HCT116 (cell line): ENCODE measurements around the gene TSC22D3. TPM values are rescaled to one million over a fixed set of nuclear protein-coding genes. Genes with fewer than 3 reads are reported as not detected.

Source experiments
- ATAC-seq: fragments of 200-7000 bp; cut with Tn5 transposase; 2 replicates; pipeline ENCODE4 v1.9.1; 2020; ENCODE audit warnings: mild to moderate bottlenecking, moderate library complexity
- BruUV-seq: library from RNA; stranded (reverse); fragments of 400-500 nt; replicated peaks from 2 replicates; lab custom pipeline; 2021; lab: Mats Ljungman, UMichigan
- CTCF ChIA-PET: fragments of 300-600 bp; sonication (Branson Sonifier 250); formaldehyde crosslinking; loops from one replicate; lab custom pipeline; 2021; ENCODE audit warnings: antibody characterized with exemption; lab: Charles Lee
- POLR2A ChIA-PET: fragments of 300-600, 350-600 bp; sonication (Branson Sonifier 250); formaldehyde crosslinking; loops from one replicate; lab custom pipeline; 2021; ENCODE audit warnings: antibody characterized with exemption; lab: Charles Lee
- RAD21 ChIA-PET, 2 experiments: fragments of 300-600 bp; sonication (Branson Sonifier 250); formaldehyde crosslinking; loops; one replicate each; lab custom pipeline; 2023; ENCODE audit warnings: low total read pairs in 2 of 2; ENCODE audit not compliant: uncharacterized antibody in 2 of 2, unreplicated experiment in 2 of 2, low non-redundant PET in 1 of 2; lab: Charles Lee
- DNase-seq: peaks from one replicate; pipeline ENCODE4 v3.0.0-alpha.2; 2010; ENCODE audit warnings: low read depth, low spot score
- H2AFZ ChIP-seq: fragments of 200-600 bp; shearing (Covaris generic), sonication (generic); 2 replicates; pipeline ENCODE4 v1.6.1; 2017; ENCODE audit warnings: low read depth, mixed run types, mixed read lengths, antibody characterized with exemption, low read length; ENCODE audit not compliant: poor library complexity, severe bottlenecking
- H3K27ac ChIP-seq: 2 replicates; pipeline ENCODE4 v1.5.1; 2012; ENCODE audit warnings: low read depth, low read length
- H3K27me3 ChIP-seq: fragments of 200-600 bp; sonication (generic); 2 replicates; pipeline ENCODE4 v1.6.1; 2016; ENCODE audit warnings: mixed run types, low read length, mixed read lengths; ENCODE audit not compliant: insufficient read depth
- H3K36me3 ChIP-seq, 2 experiments: fragments of 200-500 bp in 1 of 2; fragments of 200-600 bp in 1 of 2; sonication (Bioruptor generic) in 1 of 2; sonication (generic) in 1 of 2; 2 replicates each; pipeline versions ENCODE4 v1.5.1 to v1.6.1; 2014 to 2016; ENCODE audit warnings: low read length in 2 of 2, inconsistent platforms in 1 of 2, mixed read lengths in 1 of 2, mixed run types in 1 of 2; ENCODE audit not compliant: insufficient read depth in 2 of 2, control insufficient read depth in 1 of 2
- H3K4me1 ChIP-seq, 2 experiments: fragments of 200-600 bp in 1 of 2; sonication (generic) in 1 of 2; 2 replicates each; pipeline versions ENCODE4 v1.5.1 to v1.6.1; 2012 to 2017; ENCODE audit warnings: low read length in 2 of 2, inconsistent platforms in 1 of 2, mild to moderate bottlenecking in 1 of 2, mixed read lengths in 1 of 2, mixed run types in 1 of 2, moderate library complexity in 1 of 2; ENCODE audit not compliant: insufficient read depth in 2 of 2, control insufficient read depth in 1 of 2
- H3K4me2 ChIP-seq: fragments of 200-600 bp; sonication (generic); 2 replicates; pipeline ENCODE4 v1.6.1; 2017; ENCODE audit warnings: mixed run types, low read length, mixed read lengths
- H3K4me3 ChIP-seq, 2 experiments: fragments of 200-600 bp in 1 of 2; sonication (generic) in 1 of 2; replicated peaks in 1 of 2; 2 replicates each; pipeline ENCODE4 v1.5.1; 2011 to 2016; ENCODE audit warnings: low read length in 2 of 2, control low read depth in 1 of 2, low read depth in 1 of 2, mild to moderate bottlenecking in 1 of 2, mixed read lengths in 1 of 2, mixed run types in 1 of 2
- H3K79me2 ChIP-seq: fragments of 200-600 bp; sonication (generic); 2 replicates; pipeline ENCODE4 v1.6.1; 2017; ENCODE audit warnings: mild to moderate bottlenecking, mixed run types, low read length, moderate library complexity, mixed read lengths; ENCODE audit not compliant: insufficient read depth
- H3K9ac ChIP-seq: fragments of 200-600 bp; sonication (generic); 2 replicates; pipeline ENCODE4 v1.6.1; 2016; ENCODE audit warnings: low read length, mixed read lengths
- H3K9me2 ChIP-seq: fragments of 200-600 bp; sonication (generic), shearing (Covaris generic); 2 replicates; pipeline ENCODE4 v1.6.1; 2017; ENCODE audit warnings: mixed run types, mild to moderate bottlenecking, moderate library complexity; ENCODE audit not compliant: insufficient read depth
- H3K9me3 ChIP-seq, 2 experiments: fragments of 200-500 bp in 1 of 2; fragments of 200-600 bp in 1 of 2; sonication (Bioruptor generic) in 1 of 2; sonication (generic) in 1 of 2; 2 replicates each; pipeline ENCODE4 v1.6.1; 2014 to 2017; ENCODE audit warnings: low read length in 2 of 2, mixed read lengths in 2 of 2, inconsistent platforms in 1 of 2, low read depth in 1 of 2, mild to moderate bottlenecking in 1 of 2, mixed run types in 1 of 2, moderate library complexity in 1 of 2; ENCODE audit not compliant: control insufficient read depth in 1 of 2, insufficient read depth in 1 of 2
- H4K20me1 ChIP-seq: fragments of 200-600 bp; sonication (generic), shearing (Covaris generic); 2 replicates; pipeline ENCODE4 v1.6.1; 2017; ENCODE audit warnings: mixed run types, mild to moderate bottlenecking, moderate library complexity; ENCODE audit not compliant: insufficient read depth
- ATF3 ChIP-seq: IDR thresholded peaks from 2 replicates; pipeline ENCODE4 v1.6.1; 2012
- CBX3 ChIP-seq: IDR thresholded peaks from 2 replicates; pipeline ENCODE4 v1.6.1; 2012; ENCODE audit warnings: low read depth
- CEBPB ChIP-seq: IDR thresholded peaks from 2 replicates; pipeline ENCODE4 v1.6.1; 2012; ENCODE audit warnings: low read depth
- CTCF ChIP-seq, 3 experiments: fragments of 200-600 bp in 1 of 3; sonication (generic) in 1 of 3; IDR thresholded peaks in 2 of 3; conservative IDR thresholded peaks in 1 of 3; 2 replicates each; pipeline ENCODE4 v1.5.1; 2012 to 2017; ENCODE audit warnings: low read depth in 2 of 3, low read length in 2 of 3, antibody characterized with exemption in 1 of 3, borderline replicate concordance in 1 of 3, control low read depth in 1 of 3, mild to moderate bottlenecking in 1 of 3, mixed read lengths in 1 of 3, mixed run types in 1 of 3, moderate library complexity in 1 of 3; ENCODE audit not compliant: insufficient read depth in 1 of 3
- ELF1 ChIP-seq: IDR thresholded peaks from 2 replicates; pipeline ENCODE4 v1.6.1; 2012; ENCODE audit warnings: low read depth, borderline replicate concordance
- EZH2 ChIP-seq: fragments of 200-600 bp; sonication (generic); IDR thresholded peaks from 2 replicates; pipeline ENCODE4 v1.6.1; 2017; ENCODE audit warnings: antibody characterized with exemption, mixed run types
- EZH2phosphoT487 ChIP-seq: fragments of 200-600 bp; IDR thresholded peaks from 2 replicates; pipeline ENCODE4 v1.6.1; 2018; ENCODE audit warnings: antibody characterized with exemption, borderline replicate concordance
- FOSL1 ChIP-seq: IDR thresholded peaks from 2 replicates; pipeline ENCODE4 v1.6.1; 2012; ENCODE audit warnings: low read depth
- JUND ChIP-seq: IDR thresholded peaks from 2 replicates; pipeline ENCODE4 v1.6.1; 2012
- MAX ChIP-seq: IDR thresholded peaks from 2 replicates; pipeline ENCODE4 v1.6.1; 2012
- POLR2A ChIP-seq: IDR thresholded peaks from 2 replicates; pipeline ENCODE4 v1.7.0; 2011; ENCODE audit warnings: borderline replicate concordance; ENCODE audit not compliant: insufficient read depth, insufficient read length; ENCODE audit errors: extremely low read depth
- POLR2AphosphoS5 ChIP-seq: IDR thresholded peaks from 2 replicates; pipeline ENCODE4 v1.6.1; 2011; ENCODE audit warnings: mild to moderate bottlenecking, low read depth, low read length, moderate library complexity
- RAD21 ChIP-seq: IDR thresholded peaks from 2 replicates; pipeline ENCODE4 v1.6.1; 2012; ENCODE audit warnings: low read depth, mild to moderate bottlenecking
- REST ChIP-seq: IDR thresholded peaks from 2 replicates; pipeline ENCODE4 v1.6.1; 2012; ENCODE audit warnings: low read depth
- SIN3A ChIP-seq: IDR thresholded peaks from 2 replicates; pipeline ENCODE4 v1.6.1; 2012; ENCODE audit warnings: low read depth
- SP1 ChIP-seq: IDR thresholded peaks from 2 replicates; pipeline ENCODE4 v1.6.1; 2012; ENCODE audit warnings: low read depth
- SRF ChIP-seq: IDR thresholded peaks from 2 replicates; pipeline ENCODE4 v1.6.1; 2012; ENCODE audit warnings: low read depth
- TCF7L2 ChIP-seq: IDR thresholded peaks from 2 replicates; pipeline ENCODE4 v1.7.0; 2011; ENCODE audit warnings: borderline replicate concordance, inconsistent platforms; ENCODE audit not compliant: insufficient read depth, insufficient read length; ENCODE audit errors: extremely low read depth
- ZBTB33 ChIP-seq: IDR thresholded peaks from 2 replicates; pipeline ENCODE4 v1.6.1; 2011; ENCODE audit warnings: mild to moderate bottlenecking, low read length, moderate library complexity; ENCODE audit not compliant: insufficient replicate concordance; ENCODE audit errors: extremely low read depth
- ZFX ChIP-seq: fragments of 450-650 bp; IDR thresholded peaks from 2 replicates; pipeline ENCODE4 v1.6.1; 2017
- intact Hi-C: fragments of 100-400 bp; cut with micrococcal nuclease; formaldehyde crosslinking; loops from 2 replicates; pipeline ENCODE4 v1.10.0; 2022
- total RNA-seq: library from RNA; stranded (reverse); gene quantifications from one replicate; pipeline ENCODE4 v1.2.1, GENCODE V29; 2021; ENCODE audit not compliant: unreplicated experiment

The TSC22D3 gene
- total RNA-seq, 1 experiment from 2014 or later: 24.6 TPM

- Histone ChIP-seq H3K9me2 (no peaks in the 10 kb centered on the region), H3K9me3 (no peaks in the 10 kb centered on the region), H2AFZ (no peak overlapping the region), H3K36me3 (no peaks in the 10 kb centered on the region), H4K20me1 (no peaks in the 10 kb centered on the region)
- no TSS peak for BruUV-seq
- TF ChIP-seq SIN3A: no peak
- no peak for TF ChIP-seq TCF7L2
- no peak for TF ChIP-seq REST
- TF ChIP-seq ELF1: no peak
- TF ChIP-seq EZH2phosphoT487: no peak
- TF ChIP-seq SP1: no peak
- no peak for TF ChIP-seq CEBPB
- TF ChIP-seq CTCF (IDR thresholded peaks at IDR 0.05 in 2 of 3, conservative IDR thresholded peaks at IDR 0.05 in 1 of 3; ENCODE audit: borderline replicate concordance in 1 of 3, insufficient read depth in 1 of 3, low read depth in 2 of 3, low read length in 2 of 3): no peak
- no peak for TF ChIP-seq RAD21
- TF ChIP-seq SRF: no peak
- TF ChIP-seq ZFX: no peak
- no peak for TF ChIP-seq POLR2A
- no peak for TF ChIP-seq ATF3
- TF ChIP-seq CBX3: no peak
- TF ChIP-seq MAX: no peak
- no peak for TF ChIP-seq FOSL1
- TF ChIP-seq ZBTB33: no peak
- TF ChIP-seq POLR2AphosphoS5: no peak
- no peak for TF ChIP-seq JUND
- no peak for TF ChIP-seq EZH2
- TF ChIP-seq, all 23 proteins: peak for 0
- Histone ChIP-seq H3K27ac (no peak overlapping the region), H3K79me2 (no peaks in the 10 kb centered on the region), H3K4me3 (no peak overlapping the region), H3K4me1 (peaks cover 11 to 20% of the 10 kb centered on the region in 2 experiments), H3K4me2 (no peak overlapping the region), H3K9ac (no peak overlapping the region), H3K27me3 (no peaks in the 10 kb centered on the region)
- RAD21 ChIA-PET: no interaction called here
- no peak for DNase-seq
- POLR2A ChIA-PET: no interaction called here
- no peak for ATAC-seq
- intact Hi-C loops: no loop called here
- CTCF ChIA-PET: no interaction called here
These were observed 36.0 kb downstream of the TSC22D3 start for GRCh38 chrX:107739541-107739940.
